Ovary (tissue), 9 donors: ENCODE data around the gene ARSG. TPM values are rescaled to one million over a fixed set of nuclear protein-coding genes. Genes with fewer than 3 reads are reported as not detected.

ENCODE experiments used
- DNase-seq, 5 donors: peaks; one replicate each; pipeline ENCODE4 v3.0.0-alpha.2; 2019 to 2020
- H3K27ac ChIP-seq, 2 donors: fragments of 200-600 bp; one replicate each; pipeline versions ENCODE4 v1.5.1 to v1.8.0; 2019 to 2022
- H3K27me3 ChIP-seq: fragments of 200-600 bp; one replicate; pipeline ENCODE4 v1.8.0; 2022
- H3K36me3 ChIP-seq: fragments of 200-600 bp; sonication (generic); one replicate; pipeline ENCODE4 v1.5.1; 2019
- H3K4me1 ChIP-seq: one replicate; pipeline ENCODE4 v1.8.1; 2013; ENCODE audit warnings: mild to moderate bottlenecking, moderate library complexity; ENCODE audit not compliant: insufficient read depth
- H3K4me3 ChIP-seq: fragments of 200-600 bp; sonication (generic); one replicate; pipeline ENCODE4 v1.5.1; 2017
- H3K9me3 ChIP-seq, 2 donors: fragments of 200-600 bp in 1 of 2; sonication (generic) in 1 of 2; one replicate each; pipeline versions ENCODE4 v1.5.1 to v1.8.1; 2013 to 2019; ENCODE audit warnings: mild to moderate bottlenecking in 1 of 2, moderate library complexity in 1 of 2
- CTCF ChIP-seq, 3 donors: fragments of 450-650 bp in 2 of 3; fragments of 200-600 bp in 1 of 3; IDR thresholded peaks; one replicate each; pipeline versions ENCODE4 v1.5.1 to v1.8.0; 2016 to 2022; ENCODE audit warnings: antibody characterized with exemption in 3 of 3, mild to moderate bottlenecking in 1 of 3
- EP300 ChIP-seq: sonication (generic); formaldehyde crosslinking; IDR thresholded peaks from one replicate; pipeline ENCODE4 v1.6.1; 2017; ENCODE audit warnings: antibody characterized with exemption
- POLR2A ChIP-seq: fragments of 450-650 bp; IDR thresholded peaks from one replicate; pipeline ENCODE4 v1.6.1; 2017; ENCODE audit warnings: antibody characterized with exemption, mild to moderate bottlenecking, moderate library complexity
- WGBS, 3 donors: extraction: QIAGEN DNeasy Blood & Tissue Kit in 1 of 3; methylation state at CpG; one replicate each; pipeline versions ENCODE4 v1.1.5 to v1.1.7; 2013 to 2017; 5-methylcytosine and 5-hydroxymethylcytosine counted together
- intact Hi-C, 4 donors: fragments of 100-400 bp; cut with DNase I; formaldehyde crosslinking; loops; one replicate each; pipeline versions ENCODE4 v1.11.0 to v1.15.1; 2022 to 2023
- polyA plus RNA-seq, 2 donors: library from polyadenylated mRNA; stranded (reverse); fragments of 200-250 nt in 1 of 2; fragments of 350-450 nt in 1 of 2; fragmentation: Illumina TruSeq in 1 of 2; extraction: RNeasy Lipid Tissue Mini Kit (QIAGEN cat#74804) in 1 of 2; gene quantifications; one replicate each; pipeline ENCODE4 v1.2.3, GENCODE V29; 2013 to 2014
- total RNA-seq, 7 donors: library from RNA; depleted of rRNA in 2 of 7; stranded (reverse); fragments of >200 nt in 2 of 7; fragmentation: NEBNext Ultra II Directional in 3 of 7; extraction: Animal tissue kit (Norgen Biotek cat#: 25700) in 3 of 7; gene quantifications; one replicate each; pipeline versions ENCODE4 v1.1.0 to v1.2.4, GENCODE V29; 2016 to 2023
- donor health status: DM: no; HTN: no; CAD: no; lungs with moderate emphysema.
- donor health status: DM: no; HTN: no; CAD: no.
- donor health status: Bipolar disorder and iron deficiency.
- donor health status: DM: yes; HTN: yes; CAD: no.
- donor health status: DM: no; HTN: no; CAD: no.
- donor health status: DM: yes; HTN: yes; CAD: no.

ARSG gene
- total and polyA plus RNA-seq, 9 donors = 5.2 to 19.8 (median 11.1) TPM

- no peaks in the 10 kb centered on the region for H3K27me3 ChIP-seq
- intact Hi-C loops = no loop called here
- TF ChIP-seq POLR2A (no peak), EP300 (no peak), CTCF (IDR thresholded peaks at IDR 0.05) (no peak)
- no peak for DNase-seq
- WGBS, 3 donors = 69 to 82% (median 77%) methylated on average over 9 of the region's 9 CpGs
- H3K36me3 ChIP-seq = no peaks in the 10 kb centered on the region
- no peaks in the 10 kb centered on the region for H3K4me1 ChIP-seq
- H3K4me3 ChIP-seq = no peak overlapping the region
- no peak overlapping the region for H3K27ac ChIP-seq
- H3K9me3 ChIP-seq = no peaks in the 10 kb centered on the region
Observed at GRCh38 chr17:68446626-68447041, 155.3 kb downstream of the ARSG start.

GRCh38 chr17:68449021-68449739, 157.9 kb downstream of the ARSG start:
- H3K27ac ChIP-seq = no peak overlapping the region
- WGBS, 3 donors = 92 to 94% (median 92%) methylated on average over 13 of the region's 13 CpGs
- peaks cover 2% of the 10 kb centered on the region for H3K4me1 ChIP-seq
- intact Hi-C loops = no loop called here
- H3K9me3 ChIP-seq = no peaks in the 10 kb centered on the region
- no peaks in the 10 kb centered on the region for H3K27me3 ChIP-seq
- H3K36me3 ChIP-seq = no peaks in the 10 kb centered on the region
- H3K4me3 ChIP-seq = no peak overlapping the region
- TF ChIP-seq EP300 (no peak), POLR2A (no peak), CTCF (IDR thresholded peaks at IDR 0.05) (no peak)
- DNase-seq = no peak

GRCh38 chr17:68450391-68450790, 159.1 kb downstream of the ARSG start:
- intact Hi-C loops = no loop called here
- H3K36me3 ChIP-seq = no peaks in the 10 kb centered on the region
- DNase-seq = no peak
- no peaks in the 10 kb centered on the region for H3K9me3 ChIP-seq
- H3K4me1 ChIP-seq = peaks cover 2% of the 10 kb centered on the region
- H3K27ac ChIP-seq = no peak overlapping the region
- TF ChIP-seq EP300 (no peak), POLR2A (no peak), CTCF (IDR thresholded peaks at IDR 0.05) (no peak)
- 80 to 91% (median 81%) methylated on average over 8 of the region's 8 CpGs for WGBS, 3 donors
- no peak overlapping the region for H3K4me3 ChIP-seq
- no peaks in the 10 kb centered on the region for H3K27me3 ChIP-seq

GRCh38 chr17:68450801-68451200, 159.5 kb downstream of the ARSG start:
- no peak for DNase-seq
- Histone ChIP-seq H3K27me3 (no peaks in the 10 kb centered on the region), H3K9me3 (no peaks in the 10 kb centered on the region), H3K36me3 (no peaks in the 10 kb centered on the region), H3K27ac (no peak overlapping the region), H3K4me3 (no peak overlapping the region), H3K4me1 (peaks cover 2% of the 10 kb centered on the region)
- whole genome bisulfite sequencing, 3 donors = 92 to 95% (median 93%) methylated on average over 14 of the region's 14 CpGs
- intact Hi-C loops = no loop called here
- TF ChIP-seq POLR2A (no peak), CTCF (IDR thresholded peaks at IDR 0.05) (no peak), EP300 (no peak)
